IMR-90 (cell line): ENCODE data around the gene KCNN4. TPM values are rescaled to one million over a fixed set of nuclear protein-coding genes. Genes with fewer than 3 reads are reported as not detected.

Experiments used
- ATAC-seq: fragments of 200-7000 bp; cut with Tn5 transposase; 2 replicates; pipeline ENCODE4 v1.9.1; 2020; ENCODE audit warnings: low read depth, mild to moderate bottlenecking, moderate library complexity
- BruUV-seq: library from RNA; stranded (reverse); fragments of 400-500 nt; replicated peaks from 2 replicates; lab custom pipeline; 2021; lab: Mats Ljungman, UMichigan
- CTCF ChIA-PET: fragments of 300-600 bp; formaldehyde crosslinking; extraction: SDS; loops from one replicate; lab custom pipeline; 2021; ENCODE audit warnings: antibody characterized with exemption; lab: Yijun Ruan, JAX
- POLR2A ChIA-PET: fragments of 300-600 bp; sonication (Branson Sonifier 250); formaldehyde crosslinking; loops from one replicate; lab custom pipeline; 2022; ENCODE audit warnings: antibody characterized with exemption; ENCODE audit not compliant: unreplicated experiment; lab: Charles Lee
- DNase-seq: peaks from one replicate; pipeline ENCODE4 v3.0.0; 2013
- H2AFZ ChIP-seq: replicated peaks from 2 replicates; pipeline ENCODE3; 2013; ENCODE audit warnings: low read length, mild to moderate bottlenecking; ENCODE audit not compliant: poor library complexity
- H2AK5ac ChIP-seq: 2 replicates; pipeline ENCODE4 v1.6.1; 2013; ENCODE audit warnings: low read depth, low read length, inconsistent platforms
- H2AK9ac ChIP-seq: replicated peaks from 2 replicates; pipeline ENCODE3; 2013; ENCODE audit warnings: mild to moderate bottlenecking, low read depth, low read length, moderate library complexity; ENCODE audit not compliant: poor library complexity
- H2BK120ac ChIP-seq: 2 replicates; pipeline ENCODE4 v1.6.1; 2013; ENCODE audit warnings: low read depth, low read length, inconsistent platforms
- H2BK15ac ChIP-seq: 3 replicates; pipeline ENCODE4 v1.6.1; 2013; ENCODE audit warnings: low read depth, low read length, inconsistent platforms
- H2BK20ac ChIP-seq: 2 replicates; pipeline ENCODE4 v1.6.1; 2013; ENCODE audit warnings: low read depth, mild to moderate bottlenecking, inconsistent platforms, low read length, moderate library complexity
- H2BK5ac ChIP-seq: 2 replicates; pipeline ENCODE4 v1.6.1; 2013; ENCODE audit warnings: mild to moderate bottlenecking, low read depth, low read length, inconsistent platforms; ENCODE audit not compliant: poor library complexity, severe bottlenecking
- H3K14ac ChIP-seq: replicated peaks from 2 replicates; pipeline ENCODE4 v1.6.1; 2013; ENCODE audit warnings: low read depth, low read length, inconsistent platforms
- H3K18ac ChIP-seq: 2 replicates; pipeline ENCODE4 v1.6.1; 2013; ENCODE audit warnings: low read depth, low read length, control low read depth
- H3K23ac ChIP-seq: 2 replicates; pipeline ENCODE4 v1.6.1; 2013; ENCODE audit warnings: low read depth, low read length, inconsistent platforms
- H3K27ac ChIP-seq: 2 replicates; pipeline ENCODE4 v1.5.1; 2013; ENCODE audit warnings: mild to moderate bottlenecking, control low read depth, low read length; ENCODE audit not compliant: insufficient read depth
- H3K27me3 ChIP-seq: 2 replicates; pipeline ENCODE4 v1.6.1; 2013; ENCODE audit warnings: low read length; ENCODE audit not compliant: control insufficient read depth, insufficient read depth
- H3K36me3 ChIP-seq: 2 replicates; pipeline ENCODE4 v1.6.1; 2013; ENCODE audit warnings: low read length, mixed read lengths; ENCODE audit not compliant: control insufficient read depth, insufficient read depth
- H3K4ac ChIP-seq: 2 replicates; pipeline ENCODE4 v1.6.1; 2013; ENCODE audit warnings: low read depth, low read length, inconsistent platforms
- H3K4me1 ChIP-seq: 2 replicates; pipeline ENCODE4 v1.6.1; 2013; ENCODE audit warnings: low read length, mixed read lengths; ENCODE audit not compliant: control insufficient read depth, insufficient read depth
- H3K4me2 ChIP-seq: 2 replicates; pipeline ENCODE4 v1.6.1; 2013; ENCODE audit warnings: low read depth, mild to moderate bottlenecking, control low read depth, low read length, moderate library complexity
- H3K4me3 ChIP-seq: 2 replicates; pipeline ENCODE4 v1.5.1; 2013; ENCODE audit warnings: low read depth, mild to moderate bottlenecking, control low read depth, low read length, moderate library complexity; ENCODE audit not compliant: insufficient read depth
- H3K56ac ChIP-seq: 2 replicates; pipeline ENCODE4 v1.6.1; 2013; ENCODE audit warnings: low read length, inconsistent platforms; ENCODE audit not compliant: insufficient read depth; ENCODE audit errors: extremely low read depth
- H3K79me1 ChIP-seq, 2 experiments: 2 replicates each; pipeline ENCODE4 v1.6.1; 2013; ENCODE audit warnings: low read length in 2 of 2, inconsistent platforms in 1 of 2, low read depth in 1 of 2
- H3K9ac ChIP-seq: 2 replicates; pipeline ENCODE4 v1.6.1; 2013; ENCODE audit warnings: low read depth, low read length, control low read depth
- H3K9me1 ChIP-seq: 2 replicates; pipeline ENCODE4 v1.6.1; 2013; ENCODE audit warnings: low read length, inconsistent platforms; ENCODE audit not compliant: insufficient read depth
- H3K9me3 ChIP-seq: 2 replicates; pipeline ENCODE4 v1.6.1; 2013; ENCODE audit warnings: low read length; ENCODE audit not compliant: control insufficient read depth, insufficient read depth
- H4K20me1 ChIP-seq: 2 replicates; pipeline ENCODE4 v1.6.1; 2013; ENCODE audit warnings: low read length, inconsistent platforms; ENCODE audit not compliant: insufficient read depth
- H4K5ac ChIP-seq: 2 replicates; pipeline ENCODE4 v1.6.1; 2013; ENCODE audit warnings: mild to moderate bottlenecking, low read depth, low read length, control low read depth
- H4K8ac ChIP-seq, 2 experiments: 2 replicates each; pipeline ENCODE4 v1.6.1; 2013; ENCODE audit warnings: low read depth in 2 of 2, low read length in 2 of 2, control low read depth in 1 of 2, inconsistent platforms in 1 of 2
- H4K91ac ChIP-seq: 2 replicates; pipeline ENCODE4 v1.6.1; 2013; ENCODE audit warnings: low read depth, low read length, inconsistent platforms; ENCODE audit not compliant: insufficient read depth
- BHLHE40 ChIP-seq: fragments of 150-350 bp; IDR thresholded peaks from 2 replicates; pipeline ENCODE4 v1.6.1; 2016; ENCODE audit warnings: mild to moderate bottlenecking, low read depth, low read length
- CEBPB ChIP-seq: IDR thresholded peaks from 2 replicates; pipeline ENCODE4 v1.6.1; 2012; ENCODE audit warnings: low read depth, low read length, improper control_type of control experiment
- CHD1 ChIP-seq: IDR thresholded peaks from 2 replicates; pipeline ENCODE4 v1.6.1; 2012; ENCODE audit warnings: low read depth, low read length, improper control_type of control experiment
- ELK1 ChIP-seq: fragments of 150-350 bp; IDR thresholded peaks from 2 replicates; pipeline ENCODE4 v1.6.1; 2016; ENCODE audit warnings: low read depth, mild to moderate bottlenecking, low read length, moderate library complexity, borderline replicate concordance
- RAD21 ChIP-seq: IDR thresholded peaks from 2 replicates; pipeline ENCODE4 v1.6.1; 2012; ENCODE audit warnings: low read length, improper control_type of control experiment
- RCOR1 ChIP-seq: IDR thresholded peaks from 2 replicates; pipeline ENCODE4 v1.6.1; 2012; ENCODE audit warnings: mild to moderate bottlenecking, low read length, improper control_type of control experiment; ENCODE audit not compliant: insufficient replicate concordance
- RFX5 ChIP-seq: IDR thresholded peaks from 2 replicates; pipeline ENCODE4 v1.8.0; 2012; ENCODE audit warnings: low read depth, mild to moderate bottlenecking, low read length, moderate library complexity
- WGBS, 2 experiments: methylation state at CpG; one replicate each; pipeline versions ENCODE4 v1.1.5 to v1.1.7; 2013; ENCODE audit warnings: missing lambda C conversion rate in 2 of 2; ENCODE audit not compliant: insufficient read length in 1 of 2; ENCODE audit errors: extremely low coverage in 2 of 2; 5-methylcytosine and 5-hydroxymethylcytosine counted together
- dilution Hi-C: fragments of 300-500 bp; cut with HindIII; formaldehyde crosslinking; loops from one replicate; pipeline ENCODE4 v1.14.3; 2018; ENCODE audit warnings: low sequenced_read_pairs; ENCODE audit not compliant: unreplicated experiment
- in situ Hi-C: fragments of 300-500 bp; cut with MboI; formaldehyde crosslinking; loops from 3 replicates; pipeline ENCODE4 v1.14.3; 2019; ENCODE audit warnings: low sequenced_read_pairs, inconsistent platforms, mixed read lengths
- intact Hi-C: fragments of 100-400 bp; cut with micrococcal nuclease; formaldehyde crosslinking; loops from 2 replicates; pipeline ENCODE4 v1.10.0; 2022
- polyA plus RNA-seq, 3 experiments: library from polyadenylated mRNA; depleted of rRNA; stranded (reverse); fragments of >200 nt; gene quantifications; 2 replicates each; pipeline ENCODE4 v1.2.3, GENCODE V29; 2012; ENCODE audit warnings: low replicate concordance in 1 of 3
- total RNA-seq: library from RNA; depleted of rRNA; stranded (reverse); fragments of >200 nt; gene quantifications from 2 replicates; pipeline ENCODE4 v1.2.3, GENCODE V29; 2012

KCNN4 gene
- total and polyA plus RNA-seq, 2 of the 4 experiments (the other 2 are of a cell fraction): 0.54 to 0.99 TPM

DNA sequence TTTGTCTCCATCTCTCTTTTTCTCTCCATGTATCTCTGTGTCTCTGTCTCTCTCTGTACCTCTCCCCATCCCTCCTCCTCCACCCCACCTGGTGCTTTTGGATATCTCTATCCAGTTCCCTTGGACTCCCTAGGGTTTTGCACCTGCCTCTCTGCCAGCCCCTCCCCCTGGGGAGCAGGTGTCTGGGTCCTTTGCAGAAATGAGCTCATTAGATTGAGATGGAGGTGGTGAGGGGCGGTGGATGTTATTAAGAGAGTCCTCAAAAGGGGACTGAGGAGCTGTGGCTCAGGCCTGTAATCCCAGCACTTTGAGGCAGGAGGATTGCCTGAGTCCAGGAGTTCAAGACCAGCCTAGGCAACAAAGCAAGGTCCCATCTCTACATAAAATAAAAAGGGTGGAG, 2.1 kb downstream of the KCNN4 start:
- no peak overlapping the region for H2BK120ac ChIP-seq
- H3K79me1 ChIP-seq: no peaks in the 10 kb centered on the region
- ChIA-PET POLR2A (interaction anchor here (0.5 kb wide), 1 partner anchor 20 kb away, joined by 13 read pairs; no protein-coding TSS in a partner anchor), CTCF (no interaction called here)
- dilution Hi-C loops (no loop called here), in situ Hi-C loops (no loop called here), intact Hi-C loops (no loop called here)
- peaks cover 5% of the 10 kb centered on the region for H3K27me3 ChIP-seq
- no peak overlapping the region for H3K4ac ChIP-seq
- H2BK20ac ChIP-seq: no peak overlapping the region
- DNase-seq: no peak
- no peak overlapping the region for H3K56ac ChIP-seq
- BruUV-seq: no TSS peak
- ATAC-seq: no peak
- no peak overlapping the region for H3K14ac ChIP-seq
- no peaks in the 10 kb centered on the region for H3K36me3 ChIP-seq
- no peak overlapping the region for H2AK9ac ChIP-seq
- no peak overlapping the region for H4K8ac ChIP-seq
- H3K9ac ChIP-seq: no peak overlapping the region
- no peak overlapping the region for H2AK5ac ChIP-seq
- H2BK15ac ChIP-seq: no peak overlapping the region
- no peaks in the 10 kb centered on the region for H3K9me3 ChIP-seq
- H3K23ac ChIP-seq: no peak overlapping the region
- no peak overlapping the region for H2BK5ac ChIP-seq
- no peak overlapping the region for H3K4me3 ChIP-seq
- H3K18ac ChIP-seq: no peak overlapping the region
- no peak for TF ChIP-seq RFX5
- TF ChIP-seq CEBPB: no peak
- no peak for TF ChIP-seq RCOR1
- TF ChIP-seq ELK1: no peak
- TF ChIP-seq BHLHE40: no peak
- no peak for TF ChIP-seq RAD21
- no peak for TF ChIP-seq CHD1
- peaks cover 8% of the 10 kb centered on the region for H3K9me1 ChIP-seq
- no peak overlapping the region for H4K91ac ChIP-seq
- no peak overlapping the region for H2AFZ ChIP-seq
- H3K4me2 ChIP-seq: no peak overlapping the region
- H4K5ac ChIP-seq: no peak overlapping the region
- H3K27ac ChIP-seq: no peak overlapping the region
- no peaks in the 10 kb centered on the region for H4K20me1 ChIP-seq
- WGBS, 2 experiments: no CpG with 5 or more reads among the region's 1 CpG
- peaks cover 7% of the 10 kb centered on the region for H3K4me1 ChIP-seq
